CD4-positive, alpha-beta T cell treated with Interleukin-4 for 4 hours (primary cell): ENCODE data around the gene SLC25A44.

ENCODE experiments used
- DNase-seq: peaks from one replicate; pipeline ENCODE4 v3.0.0-alpha.2; 2020

Gene SLC25A44, protein sequence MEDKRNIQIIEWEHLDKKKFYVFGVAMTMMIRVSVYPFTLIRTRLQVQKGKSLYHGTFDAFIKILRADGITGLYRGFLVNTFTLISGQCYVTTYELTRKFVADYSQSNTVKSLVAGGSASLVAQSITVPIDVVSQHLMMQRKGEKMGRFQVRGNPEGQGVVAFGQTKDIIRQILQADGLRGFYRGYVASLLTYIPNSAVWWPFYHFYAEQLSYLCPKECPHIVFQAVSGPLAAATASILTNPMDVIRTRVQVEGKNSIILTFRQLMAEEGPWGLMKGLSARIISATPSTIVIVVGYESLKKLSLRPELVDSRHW

DNA sequence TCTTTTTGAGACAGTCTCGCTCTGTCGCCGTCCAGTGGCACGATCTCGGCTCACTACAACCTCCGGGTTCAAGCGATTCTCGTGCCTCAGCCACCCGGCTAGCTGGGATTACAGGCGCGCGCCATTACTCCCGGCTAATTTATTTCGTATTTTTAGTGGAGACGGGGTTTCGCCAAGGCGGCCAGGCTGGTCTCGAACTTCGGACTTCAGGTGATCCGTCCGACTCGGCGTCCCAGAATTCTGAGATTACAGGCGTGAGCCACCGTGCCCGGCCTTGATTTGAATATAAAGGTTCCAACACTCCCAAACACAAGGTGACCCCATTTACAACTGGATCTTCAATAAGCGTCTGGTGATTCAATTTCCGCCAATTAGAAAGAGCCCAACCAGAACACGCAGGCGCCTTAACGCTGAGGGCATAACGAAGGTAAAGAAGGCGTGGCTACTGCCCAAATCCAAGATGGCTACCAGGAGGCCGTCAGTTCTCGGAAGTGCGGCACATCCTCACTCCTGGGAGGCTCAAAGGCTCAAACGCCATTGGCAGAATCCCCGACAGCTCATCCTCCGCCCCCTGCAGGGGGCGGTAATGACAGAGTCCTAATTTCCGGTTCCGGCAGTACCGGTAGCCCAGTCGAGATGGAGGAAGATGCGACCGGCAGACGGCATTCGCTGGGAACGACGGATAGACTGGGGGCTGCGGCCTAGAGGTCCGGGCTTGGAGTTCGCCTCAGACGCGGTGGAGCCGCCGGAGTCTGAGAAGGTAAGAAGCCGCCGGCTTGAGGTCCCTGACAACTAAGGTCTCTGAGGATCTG, at the start of gene SLC25A44:
TSS of gene SLC25A44 (plus strand) at position 617 of the 812 bp plus-strand sequence. CDS start 5,744 bp downstream, outside the sequence.
- DNase-seq, result peak; percentile 98

DNA sequence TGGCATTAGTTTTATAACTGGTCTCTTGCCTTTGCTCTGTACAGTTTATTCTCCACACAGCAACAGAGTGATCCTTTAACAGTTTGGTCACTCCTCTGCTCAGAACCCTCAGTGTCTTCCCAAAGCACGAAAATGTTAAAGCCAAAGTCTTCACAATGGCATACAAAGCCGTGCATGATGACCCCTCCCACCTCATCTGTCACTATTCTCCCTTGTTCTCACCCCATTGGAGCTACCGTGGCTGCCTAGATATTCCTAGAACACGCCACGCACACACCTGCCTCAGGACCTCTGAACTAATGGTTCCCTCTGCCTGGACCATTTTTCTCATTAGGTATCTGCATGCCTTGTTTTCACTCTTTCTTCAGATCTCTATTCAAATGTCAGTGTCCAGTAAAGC, 49.2 kb upstream of the SLC25A44 start:
- no peak for DNase-seq

DNA sequence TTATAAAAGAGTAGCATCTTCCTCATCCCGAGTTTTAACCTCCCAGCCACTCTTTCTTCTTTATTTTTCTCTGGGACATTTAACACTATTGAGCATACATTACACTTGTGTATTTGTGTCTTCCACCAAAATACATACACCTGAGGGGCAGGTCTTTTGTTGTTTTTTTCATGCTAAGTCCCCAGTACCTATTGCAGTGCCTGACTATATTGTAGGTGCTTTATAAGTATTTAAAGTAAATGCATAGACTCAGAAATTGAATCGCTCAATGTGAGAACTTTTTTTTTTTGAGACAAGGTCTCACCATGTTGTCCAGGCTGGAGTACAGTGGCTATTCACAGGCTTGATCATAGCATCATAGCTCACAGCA, 48.3 kb upstream of the SLC25A44 start:
- DNase-seq, result no peak

DNA sequence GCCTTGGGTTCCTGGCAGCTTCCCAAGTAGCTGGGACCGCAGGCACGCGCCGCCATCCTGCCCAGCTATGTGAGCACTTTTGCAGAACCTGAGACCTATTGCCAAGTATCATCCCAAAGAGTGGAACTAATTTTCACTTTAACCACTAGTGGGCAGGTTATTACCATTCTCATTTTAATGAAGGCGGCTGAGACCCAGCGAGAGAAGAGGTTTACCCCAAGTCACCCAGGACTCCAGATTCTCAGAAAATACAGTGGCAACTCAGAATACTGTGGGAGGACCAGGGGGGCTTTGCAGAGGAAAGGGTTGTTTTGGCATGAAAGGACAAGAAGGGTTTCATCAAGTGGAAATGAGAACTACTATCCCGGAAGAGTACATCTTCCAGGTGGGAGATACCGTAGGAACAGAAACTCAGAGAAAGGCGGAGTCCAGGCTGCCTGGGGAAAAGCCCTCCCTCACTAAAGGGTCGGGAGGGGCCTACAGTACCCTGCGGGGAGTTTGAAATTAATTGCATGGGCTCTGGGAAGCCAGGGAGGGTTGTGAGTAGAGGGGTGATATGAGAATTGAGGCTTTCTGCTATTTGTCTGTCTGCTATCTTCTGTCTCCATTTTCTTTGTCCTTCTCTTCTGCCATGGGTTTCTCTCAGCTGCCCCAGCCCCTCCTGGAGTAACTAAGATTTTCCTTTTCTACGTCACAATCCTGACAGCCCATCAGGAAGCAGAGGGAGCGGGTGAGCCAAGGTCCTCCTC, 47.7 kb upstream of the SLC25A44 start:
- DNase-seq, result peak; percentile 81

DNA sequence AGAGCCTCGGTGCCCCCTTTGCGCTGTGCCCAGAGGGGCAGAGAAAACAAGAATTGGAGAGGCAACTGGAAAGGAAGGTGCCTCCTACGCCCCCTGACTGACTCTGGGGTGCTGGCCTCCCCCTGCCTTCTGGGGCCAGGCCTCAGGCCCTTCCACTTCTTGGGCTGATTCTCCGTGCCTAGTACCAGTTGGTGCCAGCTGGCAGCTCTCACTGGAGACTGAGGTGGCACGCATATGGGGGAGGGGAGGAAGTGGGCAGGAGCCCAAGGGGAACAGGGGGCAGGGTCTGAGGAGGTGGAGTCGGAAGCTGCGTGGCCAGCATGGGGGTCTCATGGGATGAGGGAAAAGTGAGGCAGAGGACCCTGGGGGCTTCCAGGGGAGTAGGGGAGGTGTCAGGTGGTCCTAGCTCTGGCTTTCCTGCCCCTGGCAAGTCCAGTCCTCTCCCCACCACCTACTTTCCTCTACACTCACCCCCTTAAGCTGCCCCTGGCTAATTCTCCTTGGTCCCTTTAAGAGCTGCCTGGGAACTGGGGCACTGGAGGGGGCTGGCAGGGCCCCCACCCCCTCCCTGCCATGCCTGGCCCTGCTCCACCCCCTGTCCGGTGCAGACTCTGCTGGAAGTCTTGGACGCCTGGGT, 47.0 kb upstream of the SLC25A44 start:
- DNase-seq, result no peak

DNA sequence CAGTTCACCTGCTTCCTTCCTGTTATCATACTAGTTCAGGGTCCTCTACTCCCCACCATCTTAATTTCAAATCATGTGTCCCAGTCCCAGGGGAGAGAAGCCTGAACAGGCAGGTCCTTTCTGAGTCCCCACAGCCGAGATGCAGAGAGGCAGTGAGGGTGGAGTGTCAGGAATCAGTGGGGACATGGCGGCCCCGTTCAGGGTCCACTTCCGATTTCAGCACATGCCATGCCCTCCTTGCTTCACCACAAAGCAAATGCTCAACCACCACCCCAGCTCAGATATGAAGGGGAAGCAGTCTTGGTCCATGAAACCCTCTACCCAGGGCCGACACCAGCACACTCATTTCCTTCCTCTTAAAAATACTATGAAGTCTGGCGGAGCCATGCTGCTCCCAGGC, 45.7 kb upstream of the SLC25A44 start:
- no peak for DNase-seq

DNA sequence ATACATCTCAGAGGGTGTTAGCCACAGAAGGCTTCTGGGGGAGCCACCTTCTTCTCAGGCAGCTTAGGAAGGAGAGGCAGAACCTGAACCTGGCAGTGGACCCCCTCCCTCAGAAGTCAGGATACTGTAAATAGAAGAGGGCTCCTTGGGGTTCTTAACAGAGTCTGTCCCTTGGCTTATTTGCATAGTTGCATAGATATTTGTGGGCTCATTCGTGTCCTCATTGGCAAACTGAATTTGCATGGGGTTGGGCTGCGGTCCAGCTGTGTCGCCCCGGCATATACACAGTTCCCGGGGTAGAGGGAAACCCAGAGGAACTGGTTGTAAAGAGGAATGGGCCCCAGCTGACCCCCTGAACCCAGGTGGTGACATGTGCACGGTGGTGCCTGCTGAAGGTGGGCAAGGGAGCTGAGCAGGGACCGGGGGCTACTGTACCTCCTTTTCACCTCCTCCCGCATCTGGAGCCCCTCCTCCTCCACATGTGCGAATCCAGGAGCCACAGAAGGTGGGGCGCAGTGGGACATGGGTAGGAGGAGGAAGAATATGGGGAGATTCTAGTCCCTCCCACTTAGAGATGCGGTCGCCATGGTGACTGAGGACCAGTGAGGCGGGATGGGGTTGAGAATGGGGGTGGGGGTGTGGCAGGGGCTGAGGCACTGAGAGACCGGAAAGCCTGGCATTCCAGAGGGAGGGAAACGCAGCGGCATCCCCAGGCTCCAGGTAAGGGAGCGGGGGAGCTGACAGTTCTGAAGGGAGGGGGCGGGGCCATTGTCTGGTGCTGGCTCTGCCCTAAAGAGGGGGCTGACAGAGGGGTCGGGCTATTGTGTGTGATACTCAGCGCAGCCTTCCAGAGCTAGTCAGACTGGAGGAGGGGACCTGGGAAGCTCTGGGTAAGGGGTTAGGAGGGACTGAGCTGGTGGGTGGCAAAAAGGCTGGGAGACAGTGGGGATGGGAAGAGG, 44.3 kb upstream of the SLC25A44 start:
- DNase-seq, result no peak

DNA sequence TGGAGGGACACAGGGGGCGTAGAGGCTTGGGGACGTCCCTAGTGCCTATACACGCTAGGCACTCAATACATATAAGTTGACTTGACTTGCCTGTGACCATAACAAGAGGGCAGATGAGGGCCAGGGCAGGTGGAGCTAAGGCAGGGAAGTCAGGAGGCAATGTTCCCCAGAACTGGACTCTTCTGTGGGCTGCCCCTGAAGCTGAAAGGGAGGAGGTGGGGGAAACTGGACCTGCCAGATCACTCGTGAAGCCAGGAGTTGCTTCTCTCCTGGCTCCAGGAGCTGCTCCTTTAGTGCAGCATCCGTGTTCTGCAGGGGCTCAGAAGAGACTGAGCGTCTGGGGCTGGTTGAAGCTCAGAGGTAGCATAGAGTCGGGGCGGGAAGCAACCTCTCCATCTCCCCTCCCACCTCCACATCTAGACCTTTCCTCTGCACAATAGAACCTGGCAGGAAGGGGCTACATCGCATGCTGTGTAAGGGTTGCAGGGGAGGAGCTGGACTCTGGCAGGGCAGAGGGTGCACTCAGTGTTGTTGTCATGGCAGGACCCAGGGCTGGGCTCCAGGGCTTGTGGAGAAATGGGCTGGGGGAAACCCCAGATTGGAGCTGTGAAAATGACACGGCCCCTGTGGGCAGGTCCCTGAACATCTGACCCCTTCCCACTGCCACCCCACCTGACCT, 43.4 kb upstream of the SLC25A44 start:
- no peak for DNase-seq

DNA sequence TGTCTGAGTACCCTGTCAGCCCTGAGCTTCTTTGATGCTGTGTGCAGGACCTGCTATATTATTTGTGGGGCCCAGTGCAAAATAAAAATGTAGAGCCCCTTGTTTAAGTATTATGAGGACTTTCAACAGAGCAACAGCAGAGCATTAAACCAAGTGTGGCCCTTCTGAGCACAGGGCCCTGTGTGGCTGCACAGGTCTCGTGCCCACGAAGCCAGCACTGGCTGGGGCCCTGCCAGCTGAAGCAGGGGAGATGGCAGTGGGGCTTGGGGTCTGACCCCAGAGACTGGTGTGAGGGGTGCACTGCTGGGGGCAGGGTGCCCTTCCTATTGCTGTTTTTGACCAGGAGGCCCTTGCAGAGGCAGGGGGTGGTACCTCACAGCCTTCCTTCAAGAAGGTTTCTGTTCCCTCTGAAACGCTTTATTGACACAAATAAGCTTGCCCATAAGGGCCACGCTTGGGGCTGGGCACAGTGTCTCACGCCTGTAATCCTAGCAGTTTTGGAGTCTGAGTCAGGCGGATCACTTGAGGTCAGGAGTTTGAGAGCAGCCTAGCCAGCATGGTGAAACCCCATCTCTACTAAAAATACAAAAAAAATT, 42.7 kb upstream of the SLC25A44 start:
- no peak for DNase-seq

DNA sequence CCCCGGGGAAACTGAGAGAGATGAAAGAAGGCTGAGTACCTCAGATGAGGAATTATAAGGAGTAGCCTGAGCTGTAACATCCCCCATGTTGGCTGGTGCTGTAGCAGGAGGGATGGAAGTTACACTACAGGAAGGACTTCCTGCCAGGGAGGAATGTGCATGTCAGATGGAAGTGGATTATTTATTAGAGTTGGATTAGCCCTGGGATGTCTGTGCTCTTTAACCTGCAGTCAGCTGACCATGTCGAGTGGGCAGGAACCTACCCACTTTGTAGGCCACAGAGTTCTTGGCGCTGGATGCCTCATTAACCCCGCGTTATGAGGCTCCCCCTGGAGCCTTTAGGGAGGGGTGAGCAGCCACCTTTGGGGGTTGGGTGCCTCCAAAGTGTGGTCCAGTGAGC, 41.3 kb upstream of the SLC25A44 start:
- DNase-seq, result no peak

DNA sequence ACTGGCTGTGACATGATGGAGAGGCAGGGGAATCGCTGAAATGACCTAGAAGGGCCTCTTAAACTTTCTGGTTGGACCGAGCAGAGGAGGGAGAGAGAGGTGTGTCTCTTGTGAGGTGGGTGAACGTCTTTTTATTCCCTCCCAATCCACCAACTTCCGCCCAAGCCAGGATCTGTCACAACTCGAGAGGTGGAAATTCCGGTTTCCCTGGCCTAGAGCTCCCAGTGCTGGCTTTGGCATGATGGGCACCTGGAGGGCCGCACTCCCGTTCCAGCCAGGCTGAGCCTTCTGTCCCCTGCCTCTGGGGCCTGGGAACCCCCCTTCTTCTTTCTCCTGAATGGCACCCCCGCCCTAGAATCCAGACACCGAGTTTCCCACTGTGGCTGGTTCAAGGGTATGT, 40.5 kb upstream of the SLC25A44 start, which contains the start of gene SEMA4A:
TSS of gene SEMA4A (plus strand) at position 224 of the 400 bp plus-strand sequence. CDS start 994 bp downstream, outside the sequence.
- DNase-seq, result no peak

DNA sequence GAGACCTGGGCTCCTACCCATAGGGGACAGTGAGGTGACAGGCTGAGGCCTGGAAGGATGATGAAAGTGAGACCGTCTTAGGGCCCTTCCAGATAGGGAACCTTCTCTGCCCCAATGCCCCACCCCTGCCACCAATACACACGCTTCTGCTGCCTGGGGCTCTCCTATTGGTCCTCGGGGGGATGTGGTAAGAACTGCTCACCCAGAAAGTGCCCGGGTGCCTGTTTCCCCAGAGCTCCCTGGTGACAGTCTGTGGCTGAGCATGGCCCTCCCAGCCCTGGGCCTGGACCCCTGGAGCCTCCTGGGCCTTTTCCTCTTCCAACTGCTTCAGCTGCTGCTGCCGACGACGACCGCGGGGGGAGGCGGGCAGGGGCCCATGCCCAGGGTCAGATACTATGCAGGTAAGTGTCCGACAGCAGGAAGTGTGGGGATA, 39.6 kb upstream of the SLC25A44 start:
- peak; percentile 57 for DNase-seq

DNA sequence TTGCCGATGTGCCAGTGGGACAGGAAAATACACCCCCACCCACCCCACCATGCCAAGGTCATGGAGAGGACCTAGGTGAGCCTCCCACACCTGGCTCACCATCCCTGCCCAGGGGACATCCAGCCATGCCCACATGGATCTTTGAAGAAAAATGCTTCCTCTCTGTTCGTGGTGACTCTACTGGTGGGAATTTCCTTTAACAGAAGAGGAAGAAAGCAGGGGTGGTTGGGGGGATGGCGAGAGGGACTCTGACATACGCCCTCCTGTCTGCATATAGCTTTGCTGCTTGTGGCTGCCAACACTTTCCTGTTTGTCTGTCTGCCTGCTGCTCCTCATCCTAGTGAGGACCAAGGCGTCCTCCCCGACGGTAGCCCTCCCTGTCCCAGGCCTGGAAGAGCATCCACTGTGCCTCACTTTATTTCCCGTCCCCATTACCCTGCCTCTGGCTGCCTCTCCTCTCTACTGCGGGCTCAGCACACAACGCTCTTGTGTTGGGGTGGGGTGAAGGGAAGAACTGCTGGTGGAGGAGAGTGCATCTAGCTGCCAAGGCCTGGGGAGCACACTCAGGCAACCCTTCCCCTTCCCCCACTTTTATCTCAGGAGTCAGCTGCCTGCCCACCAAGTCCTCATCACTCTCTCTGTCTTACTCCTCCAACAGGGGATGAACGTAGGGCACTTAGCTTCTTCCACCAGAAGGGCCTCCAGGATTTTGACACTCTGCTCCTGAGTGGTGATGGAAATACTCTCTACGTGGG, 38.0 kb upstream of the SLC25A44 start:
- no peak for DNase-seq

DNA sequence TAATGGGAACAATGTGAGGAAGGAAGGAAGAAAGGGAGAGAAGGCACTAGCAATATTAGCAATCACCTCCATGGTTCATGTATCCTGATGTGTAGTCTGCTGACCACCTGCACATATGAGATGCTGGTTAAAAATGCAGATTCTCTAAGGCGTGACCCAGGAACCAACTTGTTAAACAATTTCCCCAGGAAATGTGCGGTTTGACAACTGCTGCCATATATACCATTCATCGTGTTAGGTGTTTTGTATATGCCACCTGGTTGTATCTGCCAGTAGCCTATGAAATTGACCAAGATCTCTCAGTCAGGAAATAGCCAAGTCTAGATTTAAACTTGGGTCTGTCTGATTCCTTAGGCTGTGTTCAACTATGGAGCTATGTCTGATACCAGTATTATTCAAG, 36.4 kb upstream of the SLC25A44 start:
- DNase-seq, result no peak

DNA sequence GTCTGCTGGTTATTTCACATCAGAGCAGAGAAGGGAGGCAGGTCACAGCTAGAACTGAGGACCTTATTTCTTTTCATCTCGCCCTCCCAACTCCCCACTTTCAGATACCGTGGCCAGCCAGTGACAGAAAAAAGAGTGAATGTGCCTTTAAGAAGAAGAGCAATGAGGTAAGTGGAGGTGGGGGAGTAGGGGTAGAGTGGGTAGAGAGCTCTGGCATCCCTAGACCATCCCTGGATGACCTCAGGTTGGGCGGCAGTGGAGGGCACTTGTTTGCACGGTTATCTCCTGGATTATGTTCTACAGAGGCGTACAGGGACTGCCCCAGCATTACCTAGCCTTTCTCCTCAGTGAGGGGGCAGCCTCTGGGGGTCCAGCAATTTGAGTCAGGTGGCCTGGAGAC, 35.9 kb upstream of the SLC25A44 start:
- DNase-seq, result no peak

DNA sequence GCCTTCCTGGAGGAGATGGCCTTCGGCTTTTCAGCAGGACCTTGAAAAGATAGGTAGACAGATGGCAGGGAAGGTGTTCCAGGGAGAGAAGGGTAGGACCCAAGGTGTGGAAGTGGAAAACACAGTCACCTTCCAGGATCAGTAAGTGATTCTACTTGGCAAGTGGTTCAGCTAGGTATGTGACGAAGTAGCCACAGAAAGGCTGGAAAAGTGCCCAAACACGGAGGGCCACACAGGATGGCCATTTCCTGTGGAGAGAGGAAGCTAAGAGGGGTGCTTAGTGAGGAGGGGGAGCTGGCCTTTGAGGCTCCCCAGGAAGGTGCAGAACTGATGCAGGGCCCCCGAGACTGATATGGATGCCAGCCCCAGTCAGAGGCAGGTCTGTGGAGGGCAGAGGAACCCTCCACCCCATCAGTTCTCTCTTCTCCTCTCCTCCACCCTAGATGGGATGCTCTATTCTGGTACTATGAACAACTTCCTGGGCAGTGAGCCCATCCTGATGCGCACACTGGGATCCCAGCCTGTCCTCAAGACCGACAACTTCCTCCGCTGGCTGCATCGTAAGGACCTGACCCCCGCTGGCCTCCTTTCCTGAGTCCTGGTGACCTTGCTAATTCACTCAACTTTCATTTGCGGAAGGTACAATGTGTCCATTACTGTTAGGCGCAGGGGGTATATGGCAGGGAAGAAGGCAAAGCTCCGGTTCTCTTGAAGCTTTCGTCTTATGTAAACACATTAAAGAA, 33.7 kb upstream of the SLC25A44 start:
- DNase-seq, result no peak

DNA sequence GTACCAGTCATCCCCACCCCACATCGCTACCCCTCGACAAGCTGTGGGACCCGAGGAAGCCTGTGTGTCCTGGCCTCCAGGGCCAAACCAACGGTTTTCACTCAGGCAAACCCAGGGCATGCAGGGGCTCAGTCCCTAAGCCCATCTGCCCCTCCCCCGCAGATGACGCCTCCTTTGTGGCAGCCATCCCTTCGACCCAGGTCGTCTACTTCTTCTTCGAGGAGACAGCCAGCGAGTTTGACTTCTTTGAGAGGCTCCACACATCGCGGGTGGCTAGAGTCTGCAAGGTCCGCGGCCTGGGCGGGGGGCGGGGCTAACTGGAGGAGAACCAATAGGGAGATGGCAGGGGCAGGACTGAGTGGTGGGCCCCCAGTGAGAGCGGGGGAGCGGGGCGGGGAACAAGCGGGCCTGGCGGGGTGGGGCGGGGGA, 33.1 kb upstream of the SLC25A44 start:
- DNase-seq, result peak; percentile 55

DNA sequence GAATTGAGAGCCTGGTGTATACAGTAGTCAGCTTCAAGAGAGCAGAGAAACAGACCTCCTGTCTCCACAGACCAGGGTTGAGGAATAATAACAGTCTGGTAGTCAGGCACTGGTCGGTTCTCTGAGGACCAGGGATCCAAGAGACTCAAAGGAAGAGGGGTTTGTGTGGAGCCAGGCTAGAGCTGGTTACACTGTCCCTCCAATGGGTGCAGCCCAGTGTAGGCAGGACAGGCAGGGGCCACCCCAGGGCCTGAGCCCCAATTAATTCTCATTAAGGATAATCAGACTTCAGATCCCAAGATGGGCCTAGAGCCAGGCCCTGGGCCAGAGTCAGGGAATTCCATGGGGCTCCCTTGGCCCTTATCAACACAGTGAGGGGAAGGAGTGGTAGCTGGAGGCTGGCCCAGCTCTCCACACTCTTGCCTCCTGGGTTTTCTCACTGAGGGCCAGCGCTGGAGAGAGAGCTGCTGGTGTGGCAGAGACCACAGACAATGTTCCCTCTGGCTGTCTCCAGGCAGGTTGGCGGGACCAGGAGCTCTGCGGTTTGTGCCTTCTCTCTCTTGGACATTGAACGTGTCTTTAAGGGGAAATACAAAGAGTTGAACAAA, 31.4 kb upstream of the SLC25A44 start:
- DNase-seq, result no peak

DNA sequence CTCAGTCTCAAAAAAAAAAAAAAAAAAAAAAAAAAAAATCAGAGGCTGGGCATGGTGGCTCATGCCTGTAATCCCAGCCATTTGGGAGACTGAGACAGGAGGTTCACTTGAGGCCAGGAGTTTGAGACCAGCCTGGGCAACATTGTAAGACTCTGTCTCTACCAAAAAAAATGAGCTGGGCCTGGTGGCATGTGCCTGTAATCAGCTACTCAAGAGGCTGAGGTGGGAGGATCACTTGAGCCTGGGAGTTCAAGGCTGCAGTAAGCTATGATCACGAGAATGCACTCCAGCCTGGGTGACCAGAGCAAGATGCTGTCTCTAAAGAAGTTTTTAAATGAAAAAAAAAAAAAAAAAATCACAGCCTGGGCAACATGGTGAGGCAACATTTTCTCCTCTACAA, 30.2 kb upstream of the SLC25A44 start:
- DNase-seq, result no peak
